HUDEP-2 (cell line): ENCODE data around the gene KRT10.
"Not testable (repeated sequence)": the region's sequence is repeated elsewhere in the genome, so short reads cannot be mapped to it uniquely, and the experiment has no call there.

Source experiments
- DNase-seq, 76 experiments: peaks; one replicate each; lab custom pipeline; 2025; ENCODE audit not compliant: unreplicated experiment in 76 of 76; lab: John Stamatoyannopoulos, UW

KRT10 gene

GRCh38 chr17:40836020-40836419, 13.6 kb upstream of the KRT10 start:
- DNase-seq: no peak

- DNase-seq: no peak
Measured at GRCh38 chr17:40833882-40834281, 11.5 kb upstream of the KRT10 start.

GRCh38 chr17:40832840-40833239, 10.4 kb upstream of the KRT10 start:
- no peak for DNase-seq

- no peak for DNase-seq
Measured at GRCh38 chr17:40830085-40830776, 7.8 kb upstream of the KRT10 start.

GRCh38 chr17:40828454-40829044, 6.1 kb upstream of the KRT10 start:
- no peak for DNase-seq

- DNase-seq: peak in 21 of 76 experiments; percentile 2 to 75 (median 34)
Measured at GRCh38 chr17:40827746-40828453, 5.5 kb upstream of the KRT10 start.

- DNase-seq: no peak
Measured at GRCh38 chr17:40825599-40825998, 3.2 kb upstream of the KRT10 start.

GRCh38 chr17:40824015-40824832, 1.8 kb upstream of the KRT10 start:
- DNase-seq: no peak

GRCh38 chr17:40821536-40821935, 878 bp downstream of the KRT10 start:
- DNase-seq: no peak

GRCh38 chr17:40820228-40820838, 2.1 kb downstream of the KRT10 start:
- no peak for DNase-seq

GRCh38 chr17:40819528-40820125, 2.8 kb downstream of the KRT10 start:
- peak in 1 of 76 experiments; percentile 12 for DNase-seq

- peak in 71 of 76 experiments; percentile 5 to 84 (median 66) for DNase-seq
Measured at GRCh38 chr17:40818733-40819527, 3.5 kb downstream of the KRT10 start.

GRCh38 chr17:40818343-40818732, 4.1 kb downstream of the KRT10 start:
- DNase-seq: no peak

- DNase-seq: no peak
Measured at GRCh38 chr17:40817103-40817682, 5.2 kb downstream of the KRT10 start.

GRCh38 chr17:40816569-40816968, 5.8 kb downstream of the KRT10 start:
- peak in 2 of 76 experiments; percentile 11 to 14 for DNase-seq

GRCh38 chr17:40815381-40815780, 7.0 kb downstream of the KRT10 start:
- DNase-seq: no peak

GRCh38 chr17:40814657-40815056, 7.8 kb downstream of the KRT10 start:
- DNase-seq: not testable (repeated sequence)

GRCh38 chr17:40813804-40814203, 8.6 kb downstream of the KRT10 start:
- DNase-seq: no peak

GRCh38 chr17:40812639-40813038, 9.8 kb downstream of the KRT10 start:
- no peak for DNase-seq
